HT-29 (cell line): ENCODE measurements around the gene RBM46. TPM values are rescaled to one million over a fixed set of nuclear protein-coding genes. Genes with fewer than 3 reads are reported as not detected.
"Not testable (repeated sequence)": the region's sequence is repeated elsewhere in the genome, so short reads cannot be mapped to it uniquely, and the experiment has no call there.

Experiments
- DNase-seq: peaks from one replicate; pipeline ENCODE4 v3.0.0-alpha.2; 2015; ENCODE audit warnings: low spot score
- small RNA-seq: library from RNA; depleted of rRNA; stranded (forward); fragments of <200 nt; gene quantifications from one replicate; pipeline ENCODE3, GENCODE V24; 2014
- total RNA-seq: library from RNA; depleted of rRNA; stranded (reverse); fragments of >200 nt; shearing (Covaris generic); gene quantifications from 2 replicates; pipeline ENCODE4 v1.2.3, GENCODE V29; 2014; rRNA removed

RBM46 gene
- total RNA-seq, 1 experiment from 2014 or later, result not detected

- no peak for DNase-seq
These were observed 55.0 kb downstream of the RBM46 start for GRCh38 chr4:154836030-154836429.

GRCh38 chr4:154836513-154836912 lies 55.4 kb downstream of the RBM46 start:
- no peak for DNase-seq

GRCh38 chr4:154838155-154838554 lies 57.1 kb downstream of the RBM46 start:
- no peak for DNase-seq

- DNase-seq, result no peak
These were observed 57.6 kb downstream of the RBM46 start for GRCh38 chr4:154838694-154839093.

- peak; percentile 21 for DNase-seq
These were observed 73.3 kb downstream of the RBM46 start for GRCh38 chr4:154854362-154854761.

- DNase-seq, result no peak
These were observed 77.1 kb downstream of the RBM46 start for GRCh38 chr4:154858166-154858565.

- no peak for DNase-seq
These were observed 87.5 kb downstream of the RBM46 start for GRCh38 chr4:154868414-154869194.

- no peak for DNase-seq
These were observed 88.2 kb downstream of the RBM46 start for GRCh38 chr4:154869301-154869700.

GRCh38 chr4:154872198-154872597 lies 91.1 kb downstream of the RBM46 start:
- no peak for DNase-seq

GRCh38 chr4:154874049-154874448 lies 93.0 kb downstream of the RBM46 start:
- not testable (repeated sequence) for DNase-seq

GRCh38 chr4:154877110-154877760 lies 96.2 kb downstream of the RBM46 start:
- peak; percentile 15 for DNase-seq

Small RNAs within 50 kb of the gene (small RNA-seq; reads per million reads assigned to genes)
- gene RNU2-44P (not detected), gene RNU2-66P (1.6 reads per million, percentile 58 among the genes with 10 or more reads in this experiment)

Other genes with a start within 250 kb of the RBM46 start
- gene PLRG1, start 230.9 kb upstream of the RBM46 start, total RNA-seq, result 50.0 and 62.8 TPM in 2 replicates
- not detected in 2 replicates for gene FGB, start 218.3 kb upstream of the RBM46 start, total RNA-seq
- gene FGA, start 190.5 kb upstream of the RBM46 start, total RNA-seq, result not detected in 2 replicates
- gene FGG, start 168.6 kb upstream of the RBM46 start, total RNA-seq, result not detected in 2 replicates
- not detected in 2 replicates for gene LRAT, start 37.3 kb upstream of the RBM46 start, total RNA-seq